Measurements from ENCODE around the gene DAPK1.

The DAPK1 gene

DNA sequence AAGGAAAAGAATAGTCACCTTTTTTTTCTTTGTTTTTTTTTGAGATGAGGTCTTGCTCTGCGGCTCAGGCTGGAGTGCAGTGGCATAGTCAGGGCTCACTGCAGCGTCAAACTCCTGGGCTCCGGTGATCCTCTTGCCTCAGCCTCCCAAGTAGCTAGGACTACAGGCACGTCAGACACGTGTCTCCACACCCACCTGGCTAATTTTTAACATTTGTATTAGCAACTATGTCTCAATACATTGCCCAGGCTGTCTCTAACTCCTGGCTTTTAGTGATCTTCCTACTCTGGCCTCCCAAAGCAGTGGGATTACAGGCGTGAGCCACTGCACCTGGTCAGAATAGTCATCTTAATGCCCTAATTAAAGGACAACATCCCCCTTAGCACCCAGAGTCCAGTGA, 173.8 kb downstream of the DAPK1 start:
- DNase-seq (ENCODE audit: low read depth) = no peak
- no peak overlapping the region for H3K4me3 ChIP-seq (ENCODE audit: low read depth, low read length)

DNA sequence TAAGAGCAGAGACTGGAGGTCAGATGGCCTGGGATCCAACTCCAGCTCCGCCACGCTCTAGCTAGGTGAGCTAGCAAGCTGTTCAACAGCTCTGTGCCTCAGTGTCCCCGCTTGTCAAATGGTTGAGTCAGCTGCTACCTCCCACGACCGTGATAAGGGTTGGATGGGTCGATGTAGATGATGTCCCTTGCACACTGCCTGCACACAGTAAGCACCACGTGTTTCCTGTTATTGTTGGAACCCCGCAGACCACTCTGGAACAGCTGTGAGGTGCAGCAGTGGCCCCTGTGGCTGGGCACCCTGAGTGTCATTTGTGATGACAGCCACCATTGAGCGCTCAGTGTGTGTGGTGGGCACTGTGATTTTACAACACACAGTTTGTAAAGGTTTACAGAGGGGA, 174.3 kb downstream of the DAPK1 start:
- H3K4me3 ChIP-seq (ENCODE audit: low read depth, low read length) = no peak overlapping the region
- DNase-seq (ENCODE audit: low read depth) = no peak

DNA sequence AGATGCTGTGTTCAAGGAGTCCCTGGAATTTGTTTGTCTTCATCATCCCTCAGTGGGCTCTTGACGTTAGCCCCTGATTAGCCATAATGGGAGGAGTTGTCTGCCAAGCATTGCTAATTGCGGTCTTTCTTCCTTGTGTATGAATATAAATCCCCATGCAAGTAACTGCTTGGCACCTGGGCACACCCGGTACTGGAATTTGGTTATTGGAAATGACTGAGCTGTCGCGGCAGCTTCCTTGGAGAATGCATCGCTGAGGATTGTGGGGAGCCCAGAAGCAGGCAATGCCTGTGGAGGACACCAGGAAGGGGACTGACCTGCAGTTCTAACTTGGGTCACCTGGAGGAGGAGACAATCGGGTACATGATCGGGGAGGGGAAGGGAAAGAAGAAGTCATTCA, 174.9 kb downstream of the DAPK1 start:
- no peak for DNase-seq (ENCODE audit: low read depth)
- no peak overlapping the region for H3K4me3 ChIP-seq (ENCODE audit: low read depth, low read length)

DNA sequence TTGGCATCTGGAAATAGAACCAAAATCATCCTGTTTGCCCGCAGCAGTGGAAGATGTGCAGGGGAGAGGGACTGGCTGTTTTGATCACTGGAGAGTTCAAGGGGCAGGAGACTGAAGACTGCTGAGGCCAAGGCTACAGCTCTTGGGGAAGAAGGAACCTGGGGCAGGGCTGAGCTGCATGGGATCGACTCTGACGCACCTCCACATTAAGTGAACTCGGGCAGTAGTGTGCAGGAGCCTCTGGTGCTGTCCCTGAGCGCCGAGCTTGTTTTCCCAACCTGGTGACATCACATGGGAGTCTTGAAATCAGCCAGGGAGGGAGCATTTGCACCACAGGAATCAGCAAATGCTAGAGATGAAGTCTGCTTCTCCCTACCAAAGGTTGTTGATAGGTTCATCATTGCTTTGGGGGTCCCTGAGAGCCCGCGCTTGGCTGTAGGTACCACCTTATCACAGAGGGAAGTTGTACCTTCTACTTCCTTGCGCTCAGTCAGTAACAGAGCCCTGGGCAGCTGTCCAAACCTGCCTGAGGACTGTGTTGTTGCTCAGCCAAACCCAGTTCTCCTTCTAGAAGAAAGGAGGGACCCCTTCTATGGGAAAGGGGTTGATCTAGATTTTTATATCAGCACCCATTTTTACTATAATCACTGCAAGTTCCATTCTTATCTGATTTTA, 175.9 kb downstream of the DAPK1 start:
- DNase-seq (ENCODE audit: low read depth) = no peak
- H3K4me3 ChIP-seq (ENCODE audit: low read depth, low read length) = no peak overlapping the region

DNA sequence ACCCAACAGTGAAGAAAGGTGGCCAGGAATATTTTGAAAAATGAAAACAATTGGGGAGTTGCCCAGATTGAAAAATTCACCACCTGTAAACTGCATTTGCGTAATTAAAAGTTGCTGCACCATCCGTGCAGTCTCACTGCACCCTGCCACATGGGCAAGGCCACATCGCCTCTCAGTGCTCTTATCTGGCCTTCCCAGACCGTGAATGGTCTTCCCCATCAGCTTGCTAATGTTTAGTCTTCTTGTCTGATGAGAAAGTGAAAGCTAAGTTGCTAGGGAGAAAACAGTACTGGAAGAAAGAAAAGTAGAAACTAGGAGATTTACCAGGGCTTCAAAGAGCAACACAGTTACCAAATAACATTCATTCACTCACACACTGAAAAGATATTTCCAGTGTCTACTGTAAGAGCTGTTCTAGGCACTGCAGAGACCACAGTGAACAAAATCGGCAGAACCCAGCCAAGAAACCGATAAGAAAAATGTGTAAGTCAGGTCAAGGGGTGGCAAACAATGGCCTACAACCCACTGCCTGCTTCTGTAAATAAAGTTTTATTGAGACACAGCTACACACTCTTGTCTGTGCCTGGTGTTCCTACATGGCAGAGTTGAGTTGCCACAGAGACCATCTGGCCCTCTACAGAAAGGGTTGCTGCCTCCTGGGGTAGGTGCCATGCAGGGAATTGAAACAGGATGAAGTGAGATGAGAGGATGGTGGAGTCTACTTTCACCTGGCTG, 177.1 kb downstream of the DAPK1 start:
- H3K4me3 ChIP-seq (ENCODE audit: low read depth, low read length) = no peak overlapping the region

DNA sequence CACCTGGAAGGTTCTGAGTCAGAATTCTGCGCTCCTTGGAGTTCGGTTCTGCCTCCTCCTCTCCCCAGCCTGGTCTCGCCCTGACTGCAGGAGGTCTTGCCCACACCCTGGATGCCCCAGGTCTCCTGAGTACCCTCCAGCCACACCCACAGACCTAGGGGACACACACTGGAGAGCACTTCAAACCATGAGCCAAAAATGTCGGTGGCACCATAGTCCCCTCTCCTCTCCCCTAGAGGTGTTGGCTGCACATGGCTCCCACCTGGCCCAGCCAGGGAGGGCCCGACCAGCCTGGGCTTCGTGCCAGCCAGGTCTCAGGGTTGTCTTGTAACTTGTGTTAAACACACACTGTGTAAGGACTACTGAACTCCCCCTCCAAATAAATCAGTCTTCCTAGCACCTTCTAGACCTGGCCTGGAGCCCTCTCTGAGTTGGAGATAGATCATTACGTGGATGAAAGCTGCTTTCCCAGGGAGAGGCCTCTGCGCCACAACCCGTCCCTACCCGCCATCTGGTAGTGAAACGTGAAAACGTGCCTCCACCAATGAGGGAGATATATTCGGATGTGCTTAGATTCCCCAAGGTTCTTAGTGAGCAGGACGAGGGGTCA, 178.3 kb downstream of the DAPK1 start:
- DNase-seq (ENCODE audit: low read depth) = no peak
- no peak overlapping the region for H3K4me3 ChIP-seq (ENCODE audit: low read depth, low read length)

More for the DNA sequence above, 177.1 kb downstream of the DAPK1 start:
- no peak for DNase-seq (ENCODE audit: low read depth)

DNA sequence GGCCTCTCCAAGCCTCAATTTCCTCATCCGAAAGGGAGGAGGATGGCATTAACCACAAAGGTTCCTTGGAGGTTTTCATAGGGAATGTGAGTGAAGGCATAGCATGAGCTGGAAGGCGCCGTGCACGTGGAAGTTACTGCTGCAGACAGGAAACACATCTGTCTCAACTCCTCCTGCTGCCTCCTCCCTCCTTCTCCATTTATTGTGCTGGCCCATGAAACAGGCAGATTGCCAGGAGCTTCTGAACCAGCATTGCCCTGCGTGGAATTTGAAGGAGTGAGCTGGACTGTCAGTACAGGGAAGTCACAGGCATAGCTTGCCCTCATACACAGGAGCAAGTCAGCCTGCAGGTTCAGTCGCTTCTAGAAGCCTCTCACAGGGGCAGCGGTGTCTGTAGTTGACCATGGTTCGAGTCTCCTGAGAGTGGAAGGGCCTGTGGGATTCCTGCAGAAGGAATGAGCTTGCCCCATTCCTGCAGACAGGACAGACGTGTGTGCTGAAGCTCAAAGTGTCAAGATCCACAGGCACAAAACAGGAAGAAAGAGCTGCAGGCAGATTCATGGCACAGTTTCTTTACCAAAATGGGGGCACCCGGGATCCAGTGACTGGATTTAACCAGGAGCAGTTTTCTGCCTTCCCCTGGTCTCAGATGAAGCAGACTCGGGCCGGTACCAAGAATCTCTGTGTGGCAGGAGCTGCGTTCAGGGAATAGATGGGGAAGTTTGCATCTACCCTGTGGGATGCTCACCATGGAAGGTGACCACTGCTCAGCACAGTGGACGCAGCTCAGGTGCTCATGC, 179.5 kb downstream of the DAPK1 start:
- H3K4me3 ChIP-seq (ENCODE audit: low read depth, low read length) = no peak overlapping the region
- no peak for DNase-seq (ENCODE audit: low read depth)

DNA sequence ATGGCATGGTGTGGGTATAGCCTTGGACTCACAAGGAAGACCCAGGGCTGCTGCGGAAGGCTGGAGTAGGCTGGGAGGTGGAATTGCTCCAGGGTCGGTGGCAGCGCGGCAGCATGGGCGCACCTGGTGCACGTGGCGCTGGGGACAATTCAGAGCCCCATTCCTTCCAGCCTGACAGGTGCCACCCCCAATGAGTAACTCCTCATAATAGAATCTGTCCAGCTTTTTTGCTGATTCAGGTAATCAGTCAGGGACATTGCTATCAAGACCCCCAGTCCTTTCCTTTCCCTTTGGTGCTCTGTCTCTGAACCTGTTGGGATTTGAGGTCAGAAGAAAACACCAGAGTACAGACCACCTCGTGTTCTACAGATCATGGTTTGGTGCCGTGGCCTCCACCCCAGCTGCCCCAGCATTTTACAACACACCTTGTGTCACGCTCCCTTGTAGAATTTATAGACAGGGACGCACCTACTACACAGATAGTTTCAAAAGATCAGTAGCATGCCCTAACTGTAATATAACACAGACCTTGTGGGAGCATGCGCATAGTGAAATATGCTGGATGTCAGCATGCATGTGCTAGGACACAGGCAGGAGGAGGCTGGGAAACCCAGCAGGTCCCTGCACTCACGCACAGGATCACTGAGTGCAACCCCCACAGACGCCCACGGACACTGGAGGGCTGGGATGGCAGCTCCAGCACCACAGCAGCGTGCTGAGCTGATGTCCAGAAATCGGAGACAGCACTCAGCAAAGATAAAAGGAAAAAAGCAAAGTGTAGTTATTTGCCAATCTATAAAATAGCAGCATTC, 180.3 kb downstream of the DAPK1 start:
- no peak overlapping the region for H3K4me3 ChIP-seq (ENCODE audit: low read depth, low read length)
- no peak for DNase-seq (ENCODE audit: low read depth)

DNA sequence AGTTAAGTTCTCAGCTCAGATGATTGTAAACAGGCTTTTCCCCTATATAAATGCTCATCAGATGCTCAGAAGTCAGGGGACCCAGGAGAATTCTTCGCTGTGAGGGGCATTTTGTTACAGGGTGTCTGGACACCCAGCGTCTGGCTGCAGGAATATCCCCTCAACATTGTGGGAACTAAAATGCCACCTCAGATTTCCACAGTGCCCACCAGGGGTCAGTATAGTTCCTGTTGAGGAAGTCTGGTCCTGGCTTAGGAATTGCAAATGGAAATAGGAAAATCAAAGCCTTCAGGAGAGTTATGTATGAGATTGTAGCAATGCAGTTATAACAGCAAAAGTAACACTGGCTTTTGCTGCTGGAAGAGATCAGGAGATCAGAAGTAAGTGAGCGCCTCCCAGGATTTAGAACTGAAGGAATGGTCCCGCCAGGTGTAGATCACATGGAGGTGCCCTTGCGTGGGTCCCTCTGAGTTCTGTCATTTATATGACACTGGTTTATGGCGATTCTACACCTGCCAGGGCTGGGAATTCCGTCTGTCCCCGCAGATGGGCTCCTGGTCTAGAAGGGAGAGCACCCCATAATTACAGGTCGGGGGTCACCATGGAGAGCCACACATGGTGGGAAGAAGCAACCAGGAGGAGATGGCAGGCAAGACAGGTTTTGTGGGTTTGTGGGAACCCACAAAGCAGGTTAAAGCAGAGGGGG, 181.1 kb downstream of the DAPK1 start:
- H3K4me3 ChIP-seq (ENCODE audit: low read depth, low read length) = no peak overlapping the region
- no peak for DNase-seq (ENCODE audit: low read depth)

DNA sequence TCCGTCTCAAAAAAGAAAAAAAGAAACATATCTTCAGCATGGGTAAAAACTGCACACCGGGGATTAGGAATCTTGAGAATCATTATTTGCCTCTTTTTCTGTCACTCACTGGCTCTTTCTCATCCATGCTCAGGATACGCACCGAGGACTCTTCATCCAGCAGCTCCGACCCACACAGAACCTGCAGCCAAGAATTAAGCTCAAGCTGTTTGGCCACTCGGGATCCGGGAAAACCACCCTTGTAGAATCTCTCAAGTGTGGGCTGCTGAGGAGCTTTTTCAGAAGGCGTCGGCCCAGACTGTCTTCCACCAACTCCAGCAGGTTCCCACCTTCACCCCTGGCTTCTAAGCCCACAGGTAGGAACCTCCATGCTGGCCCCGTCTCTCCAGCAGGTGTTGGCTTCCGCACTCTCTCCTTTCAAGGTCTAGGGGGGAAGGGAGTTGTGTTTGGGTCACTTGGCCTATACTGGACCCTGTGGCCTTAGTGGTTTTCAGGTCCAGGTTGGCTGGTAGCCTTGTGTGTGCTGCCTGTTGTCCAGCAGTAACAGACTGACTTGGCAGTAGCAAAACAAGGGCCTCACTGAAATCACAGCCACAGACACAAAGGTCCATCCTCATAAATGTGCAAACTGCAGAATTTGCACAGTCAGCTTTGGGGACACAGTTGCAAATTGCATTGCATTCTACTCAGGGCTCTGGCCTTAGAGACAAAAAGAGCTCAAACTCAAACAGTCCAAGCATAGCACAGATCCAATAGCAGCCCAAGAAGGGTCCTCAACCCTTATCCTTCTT, 183.8 kb downstream of the DAPK1 start:
- no peak for DNase-seq (ENCODE audit: low read depth)
- no peak overlapping the region for H3K4me3 ChIP-seq (ENCODE audit: low read depth, low read length)

DNA sequence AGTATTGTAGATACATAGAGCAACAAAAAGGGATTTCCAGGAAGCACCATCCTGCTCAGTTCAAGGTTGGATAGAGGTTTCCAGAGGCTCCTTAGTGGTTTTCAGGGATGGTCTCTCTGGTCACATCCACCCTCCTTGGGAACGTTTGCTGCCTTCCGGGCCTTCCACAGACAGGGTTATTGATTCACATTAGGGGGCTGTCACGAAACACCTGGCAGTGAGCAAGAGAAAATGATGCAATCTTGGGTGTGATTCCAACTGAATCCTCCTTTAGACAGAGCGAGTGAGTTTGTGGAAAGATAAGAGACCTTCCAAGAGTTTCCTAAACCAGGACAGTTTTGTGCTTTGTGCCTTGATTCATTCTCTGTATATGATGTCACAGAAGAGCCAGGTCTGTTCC, 184.4 kb downstream of the DAPK1 start:
- DNase-seq (ENCODE audit: low read depth) = no peak

DNA sequence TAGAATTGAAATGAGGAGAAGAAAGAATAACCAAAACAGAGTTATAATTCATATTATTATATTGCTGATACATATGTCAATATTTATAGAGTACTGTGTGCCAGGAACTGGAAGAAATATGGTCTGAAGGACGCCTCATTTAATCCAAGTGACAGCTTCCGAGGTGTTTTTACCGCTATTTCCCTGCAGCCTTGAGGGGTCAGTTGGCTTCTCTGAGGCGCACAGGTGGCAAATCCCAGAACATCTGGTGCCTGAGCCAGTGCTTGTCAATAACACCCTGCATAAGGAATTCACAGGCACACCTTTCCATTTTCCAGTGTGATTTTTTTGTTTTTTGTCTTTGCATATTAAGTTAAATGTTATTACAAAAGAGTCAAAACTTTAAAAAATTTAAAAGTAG, 185.0 kb downstream of the DAPK1 start:
- no peak for DNase-seq (ENCODE audit: low read depth)
- no peak overlapping the region for H3K4me3 ChIP-seq (ENCODE audit: low read depth, low read length)

More for the DNA sequence above, 184.4 kb downstream of the DAPK1 start:
- no peak overlapping the region for H3K4me3 ChIP-seq (ENCODE audit: low read depth, low read length)

DNA sequence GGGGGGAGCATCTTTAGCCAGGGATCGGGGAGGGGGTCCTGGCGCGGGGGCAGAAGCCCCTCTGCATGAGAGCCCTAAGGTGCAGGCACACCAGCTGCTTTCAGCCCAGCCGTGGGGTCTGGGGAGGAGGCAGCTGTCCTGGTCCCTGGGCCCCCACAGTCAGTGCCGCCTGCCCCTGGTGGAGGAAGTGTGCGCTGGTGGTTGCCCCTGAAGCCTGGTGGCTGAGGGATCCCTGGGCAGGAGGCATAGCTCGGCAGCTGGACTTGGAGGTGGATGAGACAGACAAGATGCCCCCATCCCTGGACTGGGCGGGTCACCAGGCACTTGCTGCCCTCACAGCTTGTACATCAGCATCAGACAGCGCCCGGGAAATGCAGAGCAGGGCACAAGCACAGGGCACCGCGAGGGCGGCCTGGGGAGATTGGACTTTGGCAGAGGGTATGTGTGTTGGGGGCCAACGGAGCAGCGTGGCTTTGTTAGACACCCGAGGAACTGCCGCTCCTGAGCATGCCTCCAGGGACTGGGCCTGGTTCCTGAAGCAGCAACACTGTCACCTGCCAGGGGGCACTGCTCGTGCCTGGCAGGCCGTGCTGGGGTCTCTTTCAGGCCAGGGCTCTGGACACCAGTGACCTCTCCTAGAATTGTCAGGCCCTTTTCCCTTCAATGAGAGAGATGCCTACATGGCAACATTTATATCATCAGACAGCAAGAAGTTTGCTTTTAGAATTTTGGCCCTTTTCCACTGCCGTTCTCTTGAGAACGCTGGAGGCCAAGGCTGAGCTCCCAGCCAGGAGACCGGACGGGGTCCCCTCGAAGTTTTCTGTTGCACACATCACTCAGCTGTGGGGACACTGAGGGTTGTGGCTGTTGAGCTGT, 186.3 kb downstream of the DAPK1 start:
- H3K4me3 ChIP-seq (ENCODE audit: low read depth, low read length) = no peak overlapping the region
- DNase-seq (ENCODE audit: low read depth) = no peak

DNA sequence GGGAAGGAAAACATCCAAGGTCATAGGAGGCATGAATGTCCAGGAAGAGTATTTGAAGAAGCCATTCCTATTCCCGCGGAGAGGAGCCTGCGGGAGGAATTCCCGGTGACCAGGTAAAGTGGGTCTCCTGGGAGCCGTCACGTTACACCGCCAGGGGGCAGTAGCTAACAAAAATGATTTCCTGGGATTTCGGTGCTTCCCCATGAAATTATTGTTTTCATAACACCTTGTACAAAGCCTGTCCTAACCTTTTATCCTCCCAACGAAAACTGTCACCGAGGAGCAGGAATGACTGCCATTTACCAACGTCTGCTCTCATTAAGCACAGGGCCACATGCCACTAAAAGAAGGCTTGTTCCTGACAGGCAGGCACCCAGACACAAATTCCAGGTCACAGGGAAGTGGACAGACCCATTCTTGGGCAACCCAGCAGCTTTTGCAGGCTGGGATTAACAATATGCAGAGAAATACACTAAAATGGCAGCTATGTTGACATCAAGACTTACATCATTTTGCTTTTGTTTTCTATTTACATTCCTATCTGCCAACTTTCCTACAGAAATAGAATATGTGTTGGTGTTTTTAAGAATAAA, 187.1 kb downstream of the DAPK1 start:
- H3K4me3 ChIP-seq (ENCODE audit: low read depth, low read length) = no peak overlapping the region
- no peak for DNase-seq (ENCODE audit: low read depth)

DNA sequence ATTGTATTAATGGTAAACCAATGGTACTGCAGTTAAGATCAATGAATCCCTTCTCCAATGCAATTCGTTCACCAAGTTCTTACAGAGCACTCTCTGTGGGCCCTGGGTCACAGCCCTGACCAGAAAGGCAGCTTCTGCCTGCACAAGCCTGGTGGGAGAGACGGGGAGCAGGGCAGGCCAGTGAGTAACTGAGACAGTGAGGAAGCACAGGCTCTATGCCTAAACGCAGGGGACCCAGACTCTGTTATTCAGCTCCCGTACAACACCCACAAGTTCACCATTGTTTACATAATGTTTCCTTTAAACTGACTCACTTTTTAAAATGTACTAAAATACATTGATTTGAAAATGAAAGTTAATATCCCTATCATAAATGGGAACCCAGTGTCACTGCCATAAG, 187.8 kb downstream of the DAPK1 start:
- no peak overlapping the region for H3K4me3 ChIP-seq (ENCODE audit: low read depth, low read length)
- DNase-seq (ENCODE audit: low read depth) = no peak

DNA sequence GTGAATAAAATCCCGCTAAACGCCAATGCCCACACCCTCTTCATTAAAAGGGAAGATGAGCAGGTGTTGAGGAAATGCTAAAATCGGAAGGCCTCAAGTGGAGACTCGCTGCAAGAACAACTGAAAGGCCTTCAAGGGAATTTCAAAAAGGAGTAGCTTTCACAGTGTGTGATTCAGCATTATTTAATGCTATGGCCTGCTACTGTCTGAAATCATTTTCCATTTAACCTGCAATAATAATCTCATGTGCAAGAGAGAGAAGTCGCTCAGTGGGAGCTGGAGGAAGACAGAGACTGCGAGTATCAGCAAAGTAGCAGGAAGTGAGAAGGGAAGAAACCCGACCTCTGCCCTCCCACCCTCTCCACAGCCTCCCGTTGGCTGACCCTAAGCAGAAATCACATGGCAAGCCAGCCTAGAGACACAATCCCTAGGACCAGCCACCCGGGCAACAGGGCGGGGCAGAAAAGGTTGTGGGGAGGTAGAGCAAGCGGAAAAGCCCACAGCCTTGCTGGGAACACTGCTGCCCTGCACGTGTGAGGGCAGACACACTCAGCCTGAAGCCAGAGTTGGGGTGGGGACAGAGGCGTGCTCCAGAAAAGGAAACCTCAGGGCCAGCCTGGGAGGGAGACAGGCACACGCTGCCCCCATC, 188.3 kb downstream of the DAPK1 start:
- H3K4me3 ChIP-seq (ENCODE audit: low read depth, low read length) = no peak overlapping the region

More for the DNA sequence above, 188.3 kb downstream of the DAPK1 start:
- no peak for DNase-seq (ENCODE audit: low read depth)

Measured in skeletal muscle cell (primary cell).